Measurements from ENCODE around the gene NR1I3.
A peak's percentile ranks its signal among the peaks of the same experiment; 100 is the strongest.

The NR1I3 gene, protein sequence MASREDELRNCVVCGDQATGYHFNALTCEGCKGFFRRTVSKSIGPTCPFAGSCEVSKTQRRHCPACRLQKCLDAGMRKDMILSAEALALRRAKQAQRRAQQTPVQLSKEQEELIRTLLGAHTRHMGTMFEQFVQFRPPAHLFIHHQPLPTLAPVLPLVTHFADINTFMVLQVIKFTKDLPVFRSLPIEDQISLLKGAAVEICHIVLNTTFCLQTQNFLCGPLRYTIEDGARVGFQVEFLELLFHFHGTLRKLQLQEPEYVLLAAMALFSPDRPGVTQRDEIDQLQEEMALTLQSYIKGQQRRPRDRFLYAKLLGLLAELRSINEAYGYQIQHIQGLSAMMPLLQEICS

DNA sequence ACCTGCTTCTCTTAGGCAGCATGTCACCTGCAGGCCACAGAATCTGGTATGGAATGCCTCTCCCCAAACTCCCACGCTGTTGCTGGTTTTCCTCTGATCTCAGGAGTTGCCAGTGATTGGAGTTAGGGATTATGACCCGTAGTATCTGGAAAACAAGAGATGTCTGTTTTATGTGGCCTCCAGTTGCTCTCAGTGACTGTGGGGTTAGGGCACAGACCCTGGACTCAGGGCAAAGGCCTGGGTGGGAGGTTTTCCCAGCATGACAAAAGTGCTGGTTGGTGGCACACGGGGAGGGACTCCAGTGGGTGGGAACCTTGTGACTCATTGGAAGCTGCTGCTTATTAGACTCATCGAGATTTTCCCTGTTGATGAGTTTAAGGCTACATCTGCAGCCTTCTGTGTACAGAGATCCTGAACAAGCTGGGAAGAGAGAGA, at the start of gene NR1I3:
NR1I3 (minus strand) TSS at position 165 of the 435 bp plus-strand sequence. CDS start 1,638 bp downstream, outside the sequence.
- H3K9ac ChIP-seq: no peak within 1 kb of the TSS
- TF ChIP-seq Cebpa-rat (IDR thresholded peaks at IDR 0.05): no peak
- H3K4me3 ChIP-seq: no peak within 1 kb of the TSS
- no peaks in the 10 kb centered on the region for H3K9me3 ChIP-seq
- no peak within 1 kb of the TSS for H3K4me2 ChIP-seq
- H4K20me1 ChIP-seq: no peaks in the 10 kb centered on the region
- H3K36me3 ChIP-seq: no peaks in the 10 kb centered on the region
- no peaks in the 10 kb centered on the region; the same call in 1 of the 2 replicates for H3K27me3 ChIP-seq
- no peak within 1 kb of the TSS for H3K27ac ChIP-seq
- no peaks in the 10 kb centered on the region for H3K4me1 ChIP-seq

DNA sequence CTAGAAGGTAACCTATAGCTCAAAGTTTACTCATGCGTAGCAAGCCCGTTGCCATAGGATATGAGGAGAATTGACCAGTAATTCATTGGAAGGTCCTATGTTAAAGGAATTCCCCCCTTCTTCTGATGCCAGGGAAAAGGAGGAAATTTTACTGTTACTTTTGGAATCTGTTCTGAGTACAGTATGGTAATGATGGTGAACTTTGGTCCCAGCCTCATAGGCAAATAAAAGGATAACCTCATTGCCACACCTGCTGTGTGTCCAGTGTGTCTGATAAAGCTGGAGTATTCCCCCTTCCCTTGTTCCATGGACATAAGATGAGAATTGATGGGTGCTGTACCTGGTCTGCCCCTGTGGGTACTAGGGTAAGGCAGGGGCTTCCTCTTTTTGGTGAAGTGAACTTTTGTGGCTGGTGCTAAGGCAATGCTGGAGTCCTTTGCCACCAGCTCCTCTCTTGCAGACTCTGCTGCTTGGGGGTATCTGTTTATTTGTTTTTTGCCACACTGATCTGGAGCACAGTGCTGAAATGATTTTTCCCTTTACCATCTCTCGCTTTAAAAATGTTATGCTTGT, 49.6 kb upstream of the NR1I3 start:
- no peak for TF ChIP-seq Cebpa-rat (IDR thresholded peaks at IDR 0.05)
- Histone ChIP-seq H3K4me3 (no peak overlapping the region), H4K20me1 (no peaks in the 10 kb centered on the region), H3K36me3 (no peaks in the 10 kb centered on the region; the same call in 1 of the 2 replicates), H3K9ac (no peak overlapping the region), H3K9me3 (no peaks in the 10 kb centered on the region), H3K4me1 (no peaks in the 10 kb centered on the region), H3K4me2 (no peak overlapping the region), H3K27ac (no peak overlapping the region), H3K27me3 (no peaks in the 10 kb centered on the region)

DNA sequence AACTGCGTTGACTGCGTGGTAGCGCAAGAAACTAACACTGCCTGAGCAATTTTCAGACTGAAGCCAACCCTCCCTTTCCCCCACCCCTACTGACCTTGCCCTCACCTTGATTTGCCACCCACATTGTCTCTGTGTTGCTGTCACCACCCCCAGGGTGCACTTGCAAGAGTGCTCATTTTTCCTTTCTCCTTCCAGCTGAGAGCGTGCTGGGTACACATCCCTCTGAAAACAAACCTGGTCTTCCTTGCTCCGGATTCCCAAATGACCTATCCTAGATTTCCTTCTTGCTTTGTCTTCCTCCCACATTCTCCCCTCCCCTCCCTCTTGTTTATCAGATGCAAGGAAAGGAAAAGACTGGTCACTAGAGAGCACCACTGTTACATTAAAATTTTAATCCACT, 47.5 kb upstream of the NR1I3 start:
- H3K27me3 ChIP-seq: no peaks in the 10 kb centered on the region
- H3K9ac ChIP-seq: no peak overlapping the region
- no peaks in the 10 kb centered on the region for H4K20me1 ChIP-seq
- H3K9me3 ChIP-seq: no peaks in the 10 kb centered on the region
- TF ChIP-seq Cebpa-rat (IDR thresholded peaks at IDR 0.05): no peak
- H3K4me3 ChIP-seq: no peak overlapping the region
- H3K4me1 ChIP-seq: no peaks in the 10 kb centered on the region
- no peak overlapping the region for H3K27ac ChIP-seq
- H3K36me3 ChIP-seq: no peaks in the 10 kb centered on the region; the same call in 1 of the 2 replicates
- no peak overlapping the region for H3K4me2 ChIP-seq

DNA sequence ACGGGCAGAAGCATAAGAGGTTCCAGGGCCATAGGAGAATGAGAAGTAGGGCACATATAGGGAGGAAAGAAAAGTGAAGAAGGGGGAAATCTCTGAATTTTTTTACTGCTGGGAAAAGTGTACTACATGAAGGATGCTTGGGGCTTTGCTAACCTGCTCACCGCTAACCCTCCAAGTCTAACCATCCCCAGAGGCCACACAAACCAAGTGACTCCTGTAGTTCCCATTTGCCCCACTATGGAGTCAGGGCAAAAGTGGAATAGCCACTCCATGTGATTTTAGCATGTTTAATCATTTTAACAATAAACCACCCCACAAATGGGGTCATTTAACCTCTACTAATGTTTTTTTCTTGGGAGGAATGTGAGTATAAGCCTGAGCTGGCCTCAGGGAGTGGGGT, 47.1 kb upstream of the NR1I3 start:
- Histone ChIP-seq H3K9ac (no peak overlapping the region), H3K27me3 (no peaks in the 10 kb centered on the region), H4K20me1 (no peaks in the 10 kb centered on the region), H3K9me3 (no peaks in the 10 kb centered on the region), H3K4me2 (no peak overlapping the region), H3K4me1 (no peaks in the 10 kb centered on the region), H3K36me3 (no peaks in the 10 kb centered on the region), H3K27ac (no peak overlapping the region), H3K4me3 (no peak overlapping the region)
- TF ChIP-seq Cebpa-rat (IDR thresholded peaks at IDR 0.05): no peak

DNA sequence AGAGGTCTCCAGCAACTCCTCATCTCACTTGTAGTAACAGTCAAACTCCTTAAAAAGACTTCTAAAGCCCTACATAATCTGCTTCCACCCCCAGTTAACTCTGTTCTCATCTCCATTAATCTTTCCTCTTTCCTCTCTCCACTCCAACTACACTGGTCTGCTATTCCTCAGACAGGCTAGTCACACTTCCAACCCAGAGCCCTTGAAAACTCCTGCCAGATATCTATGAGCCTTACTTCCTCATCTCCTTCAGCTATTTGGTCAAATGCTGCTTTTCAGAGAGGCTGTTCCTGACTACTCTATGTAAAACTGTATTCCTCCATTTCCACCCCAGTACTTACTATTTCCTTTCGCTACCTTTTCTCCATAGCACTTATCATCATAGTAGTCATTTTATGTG, 45.0 kb upstream of the NR1I3 start:
- Histone ChIP-seq H3K4me3 (no peak overlapping the region), H3K9ac (no peak overlapping the region), H3K4me1 (no peaks in the 10 kb centered on the region), H3K36me3 (no peaks in the 10 kb centered on the region), H4K20me1 (no peaks in the 10 kb centered on the region), H3K9me3 (no peaks in the 10 kb centered on the region), H3K27ac (no peak overlapping the region), H3K27me3 (no peaks in the 10 kb centered on the region), H3K4me2 (no peak overlapping the region)
- TF ChIP-seq Cebpa-rat (IDR thresholded peaks at IDR 0.05): no peak

DNA sequence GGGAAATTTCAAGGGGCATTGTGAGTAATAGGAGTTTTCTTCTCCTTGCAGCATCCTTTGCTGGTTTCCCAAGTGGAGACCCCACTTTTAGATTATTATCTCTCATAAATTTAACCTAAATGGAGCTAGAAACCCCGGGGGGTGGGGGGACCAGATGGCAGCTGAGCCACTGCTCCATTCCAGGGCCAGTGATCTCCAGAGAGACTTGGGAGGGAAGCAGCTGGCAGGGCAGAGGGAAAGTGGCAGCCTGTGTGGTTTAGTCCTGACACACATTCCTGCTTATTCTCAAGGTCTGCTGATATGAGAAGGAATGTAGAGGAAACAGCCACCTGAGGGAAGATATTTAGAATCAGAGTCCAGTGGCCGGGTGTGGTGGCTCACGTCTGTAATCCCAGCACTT, 36.9 kb upstream of the NR1I3 start:
- no peaks in the 10 kb centered on the region for H3K27me3 ChIP-seq
- no peak overlapping the region for H3K4me2 ChIP-seq
- no peaks in the 10 kb centered on the region for H3K4me1 ChIP-seq
- H3K27ac ChIP-seq: no peak overlapping the region
- H3K4me3 ChIP-seq: no peak overlapping the region
- H3K9ac ChIP-seq: no peak overlapping the region
- H4K20me1 ChIP-seq: no peaks in the 10 kb centered on the region
- H3K9me3 ChIP-seq: no peaks in the 10 kb centered on the region
- no peaks in the 10 kb centered on the region for H3K36me3 ChIP-seq
- no peak for TF ChIP-seq Cebpa-rat (IDR thresholded peaks at IDR 0.05)

DNA sequence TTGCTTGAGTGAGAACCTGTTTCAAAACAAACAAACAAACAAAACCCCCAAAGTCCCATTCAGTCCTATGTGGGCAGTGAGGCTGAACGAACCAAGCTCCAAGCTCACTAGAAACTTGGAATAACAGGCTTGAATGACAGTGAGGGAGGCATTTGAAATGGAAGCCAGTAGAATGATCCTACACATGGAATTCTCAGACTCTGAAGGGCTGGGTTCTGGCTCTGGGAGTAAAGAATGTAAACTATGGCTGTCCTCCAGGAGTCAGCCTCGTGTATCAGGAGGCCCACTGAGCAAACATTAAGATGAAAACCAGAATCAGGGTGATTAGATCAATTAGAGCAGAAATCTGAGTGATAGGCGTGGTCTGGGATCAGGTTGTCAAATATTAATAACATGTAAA, 35.4 kb upstream of the NR1I3 start:
- no peaks in the 10 kb centered on the region for H3K27me3 ChIP-seq
- no peaks in the 10 kb centered on the region for H3K36me3 ChIP-seq
- H3K9ac ChIP-seq: no peak overlapping the region
- H3K4me2 ChIP-seq: no peak overlapping the region
- no peaks in the 10 kb centered on the region for H4K20me1 ChIP-seq
- no peak for TF ChIP-seq Cebpa-rat (IDR thresholded peaks at IDR 0.05)
- H3K4me1 ChIP-seq: no peaks in the 10 kb centered on the region
- H3K4me3 ChIP-seq: no peak overlapping the region
- H3K9me3 ChIP-seq: no peaks in the 10 kb centered on the region
- no peak overlapping the region for H3K27ac ChIP-seq

DNA sequence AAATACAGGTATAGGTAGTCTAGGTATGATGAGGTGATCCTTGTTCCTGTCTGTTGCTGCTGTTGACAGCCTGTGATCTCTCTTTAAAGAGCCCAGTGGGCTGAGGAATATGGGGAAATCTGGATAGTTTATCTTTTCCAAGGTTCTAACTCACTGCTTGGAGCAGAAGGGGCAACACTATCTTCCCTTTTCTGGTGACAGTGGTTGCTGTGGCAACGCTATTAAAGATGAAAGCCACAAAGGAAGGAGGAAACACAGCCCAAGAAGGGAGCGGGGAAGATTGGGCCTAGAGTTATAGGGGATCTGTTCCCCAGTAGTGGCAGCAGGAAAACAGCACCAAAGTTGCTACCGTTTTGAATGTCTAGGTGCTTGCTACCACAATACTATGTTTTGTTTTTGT, 29.3 kb upstream of the NR1I3 start:
- Histone ChIP-seq H3K4me2 (peak overlapping the region; percentile 52), H3K4me1 (peaks cover 24% of the 10 kb centered on the region), H3K9ac (no peak overlapping the region), H3K27ac (no peak overlapping the region), H3K36me3 (no peaks in the 10 kb centered on the region), H3K9me3 (no peaks in the 10 kb centered on the region), H4K20me1 (no peaks in the 10 kb centered on the region), H3K27me3 (no peaks in the 10 kb centered on the region; the same call in 1 of the 2 replicates), H3K4me3 (no peak overlapping the region)
- TF ChIP-seq Cebpa-rat (IDR thresholded peaks at IDR 0.05): no peak

DNA sequence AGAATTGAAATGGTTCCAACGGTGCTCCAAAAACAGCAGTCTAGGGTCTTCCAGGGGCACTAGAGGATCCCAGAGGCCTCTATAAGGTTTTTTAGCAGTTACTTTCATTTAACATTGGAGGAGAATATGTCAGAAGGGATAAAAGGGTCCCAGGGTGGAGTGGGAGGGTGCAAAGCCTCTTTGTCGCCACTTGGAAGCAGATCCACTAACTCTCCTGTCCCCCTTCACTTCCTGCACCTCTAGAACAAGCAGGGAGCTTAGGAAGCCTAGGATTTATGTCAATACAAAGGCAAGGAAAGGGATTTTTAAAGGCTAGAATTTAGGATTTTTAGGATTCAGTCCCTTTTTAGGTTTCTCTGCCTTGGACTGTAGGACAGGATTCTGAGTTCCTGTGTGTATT, 28.8 kb upstream of the NR1I3 start:
- no peak overlapping the region for H3K27ac ChIP-seq
- H3K9ac ChIP-seq: no peak overlapping the region
- no peak overlapping the region for H3K4me3 ChIP-seq
- H3K36me3 ChIP-seq: no peaks in the 10 kb centered on the region
- peak overlapping the region; percentile 52 for H3K4me2 ChIP-seq
- no peaks in the 10 kb centered on the region for H3K9me3 ChIP-seq
- H4K20me1 ChIP-seq: no peaks in the 10 kb centered on the region
- TF ChIP-seq Cebpa-rat (IDR thresholded peaks at IDR 0.05): no peak
- H3K4me1 ChIP-seq: peaks cover 29% of the 10 kb centered on the region
- no peaks in the 10 kb centered on the region; the same call in 1 of the 2 replicates for H3K27me3 ChIP-seq

DNA sequence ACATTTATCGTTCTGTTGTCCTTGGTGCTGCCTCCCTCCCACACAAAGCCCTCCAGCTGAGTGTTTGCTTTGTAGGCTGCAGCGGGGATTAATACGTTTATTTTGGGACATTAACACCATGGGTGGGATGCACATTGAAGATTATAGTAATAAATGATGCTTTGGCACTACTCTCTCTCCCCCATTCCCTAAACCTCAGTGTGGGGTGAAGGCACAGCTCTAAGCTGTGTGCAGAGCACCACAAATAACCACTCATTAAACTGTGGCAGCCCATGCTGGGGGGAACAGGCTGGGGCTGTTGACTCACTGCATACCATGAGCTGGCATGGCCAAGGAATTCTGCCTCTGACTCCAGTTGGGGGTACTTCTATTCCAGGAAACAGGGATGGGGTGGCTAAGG, 28.2 kb upstream of the NR1I3 start:
- H4K20me1 ChIP-seq: no peaks in the 10 kb centered on the region
- H3K9me3 ChIP-seq: no peaks in the 10 kb centered on the region
- no peaks in the 10 kb centered on the region for H3K36me3 ChIP-seq
- peaks cover 35% of the 10 kb centered on the region for H3K4me1 ChIP-seq
- H3K4me3 ChIP-seq: no peak overlapping the region
- no peak for TF ChIP-seq Cebpa-rat (IDR thresholded peaks at IDR 0.05)
- no peak overlapping the region for H3K27ac ChIP-seq
- no peaks in the 10 kb centered on the region; the same call in 1 of the 2 replicates for H3K27me3 ChIP-seq
- no peak overlapping the region for H3K4me2 ChIP-seq
- no peak overlapping the region for H3K9ac ChIP-seq
